ENCODE data around the gene IGSF11.

GRCh38 chr3:118890206-118890605 lies 144.4 kb downstream of the IGSF11 start:
- TF ChIP-seq REST (IDR thresholded peaks at IDR 0.05; ENCODE audit: low read depth) (no peak), NFIC (IDR thresholded peaks at IDR 0.05) (no peak), TAF1 (IDR thresholded peaks at IDR 0.05; ENCODE audit: low read depth) (no peak), TEAD4 (IDR thresholded peaks at IDR 0.05) (no peak), CREB1 (IDR thresholded peaks at IDR 0.05; ENCODE audit: low read depth) (no peak), FOXM1 (IDR thresholded peaks at IDR 0.05; ENCODE audit: borderline replicate concordance, low read depth) (no peak), MAX (IDR thresholded peaks at IDR 0.05) (no peak), RAD21 (IDR thresholded peaks at IDR 0.05; ENCODE audit: low read depth) (no peak), EP300 (IDR thresholded peaks at IDR 0.05; ENCODE audit: borderline replicate concordance) (no peak), ZBTB7A (IDR thresholded peaks at IDR 0.05; ENCODE audit: low read depth) (no peak), CEBPB (IDR thresholded peaks at IDR 0.05) (no peak)

All from Ishikawa (cell line).